A549 treated with AZD2906 at 1 μM for 4 hours (cell line): ENCODE measurements around the gene KRT15. TPM values are rescaled to one million over a fixed set of nuclear protein-coding genes. Genes with fewer than 3 reads are reported as not detected.

ENCODE experiments used
- total RNA-seq: library from RNA; stranded (reverse); fragments of 200-300 nt; extraction: Qiagen RNA extraction; gene quantifications from 5 replicates; pipeline ENCODE4 v1.2.3, GENCODE V29; 2022

Gene KRT15
- 2.3 to 3.5 TPM (median 2.5 TPM) in 5 replicates for total RNA-seq

DNA sequence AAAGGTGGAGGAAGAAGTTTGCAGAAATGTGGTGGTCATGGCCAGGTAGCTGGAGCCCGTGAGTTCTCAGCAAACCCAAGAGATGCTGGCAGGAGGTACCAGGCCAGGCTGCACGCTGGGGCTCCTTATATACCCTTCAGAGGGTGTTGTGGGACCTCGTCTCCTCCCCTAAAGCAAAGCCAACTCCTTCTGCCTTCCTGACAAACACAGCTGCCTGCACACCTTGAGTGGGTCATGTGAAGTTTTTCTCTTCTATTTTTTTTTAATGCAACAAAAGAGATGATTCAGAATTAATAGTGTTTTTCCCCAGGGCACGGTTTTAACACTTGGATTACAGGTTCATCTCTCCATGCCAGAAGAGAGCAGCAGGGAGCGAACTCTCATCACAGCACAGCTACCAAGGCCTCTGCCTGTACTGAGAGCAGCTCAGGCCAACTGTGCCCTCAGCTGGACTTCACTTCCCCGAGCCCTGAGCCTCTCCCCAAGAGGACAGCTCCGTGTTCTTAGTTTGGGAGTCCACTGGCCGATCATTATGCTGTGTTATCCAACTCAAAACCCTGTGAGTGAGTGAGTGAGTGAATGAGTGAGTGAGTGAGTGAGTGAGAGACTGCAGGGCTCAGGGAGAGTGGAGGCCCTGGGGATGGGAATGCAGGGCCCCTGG lies at the start of gene KRT15:
TSS of gene KRT15 (minus strand) at position 102 of the 661 bp plus-strand sequence. CDS start at position 39, 63 bp downstream.

DNA sequence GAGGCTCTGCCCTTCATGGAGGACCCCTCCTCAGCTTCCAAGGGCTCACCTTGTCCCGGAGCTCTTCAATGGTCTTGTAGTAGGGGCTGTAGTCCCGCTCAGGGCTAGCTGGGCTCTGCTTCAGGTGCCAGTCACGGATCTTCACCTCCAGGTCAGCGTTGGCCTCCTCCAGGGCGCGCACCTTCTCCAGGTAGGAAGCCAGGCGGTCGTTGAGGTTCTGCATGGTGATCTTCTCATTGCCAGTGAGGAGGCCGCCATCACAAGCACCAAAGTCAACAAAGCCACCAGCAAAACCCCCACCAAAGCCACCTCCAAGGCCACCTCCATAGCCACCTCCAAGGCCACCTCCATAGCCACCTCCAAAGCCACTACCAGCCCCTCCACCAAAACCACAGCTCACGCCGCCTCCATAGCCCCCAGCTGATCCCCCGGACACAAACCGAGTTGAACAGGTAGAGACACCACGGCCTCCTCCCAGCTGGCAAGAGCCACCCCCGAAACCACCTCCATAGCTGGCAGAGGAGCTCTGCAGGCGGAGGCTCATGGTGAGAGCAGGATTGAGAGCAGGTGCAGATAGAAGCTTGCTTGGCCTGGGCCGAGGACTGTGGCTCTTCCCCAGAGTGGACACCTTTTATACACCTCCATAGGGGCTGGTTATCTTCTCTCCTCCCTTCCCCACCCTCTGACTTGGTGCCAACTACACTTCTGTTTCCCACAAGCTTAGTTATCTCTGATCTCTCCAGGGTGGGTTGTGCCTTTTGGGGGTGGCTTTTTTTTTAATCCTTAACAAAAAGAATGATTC lies 13.5 kb downstream of the KRT15 start, which contains the start of gene KRT13:
TSS of gene KRT13 (minus strand) at position 606 of the 802 bp plus-strand sequence. CDS start at position 544, 62 bp downstream.

DNA sequence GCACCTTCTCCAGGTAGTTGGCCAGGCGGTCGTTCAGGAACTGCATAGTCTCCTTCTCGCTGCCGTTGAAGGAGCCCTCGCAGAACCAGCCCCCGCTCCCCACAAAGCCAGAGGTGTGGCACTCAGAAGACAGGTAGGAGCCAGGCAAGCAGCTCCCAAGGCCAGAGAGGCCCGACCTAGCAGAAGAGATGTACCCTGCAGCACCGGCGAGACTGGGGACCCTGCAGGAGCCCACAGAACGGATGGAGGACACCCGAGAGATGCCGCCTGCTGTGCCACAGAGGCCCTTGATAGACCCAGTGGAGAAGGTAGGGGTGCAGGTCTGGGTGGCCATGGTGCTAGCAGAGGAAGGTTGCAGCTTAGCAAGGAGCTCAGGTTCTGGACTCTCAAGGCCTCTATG lies 29.2 kb downstream of the KRT15 start, which contains the start of gene KRT36:
TSS of gene KRT36 (minus strand) at position 380 of the 400 bp plus-strand sequence. CDS start at position 334, 46 bp downstream.

DNA sequence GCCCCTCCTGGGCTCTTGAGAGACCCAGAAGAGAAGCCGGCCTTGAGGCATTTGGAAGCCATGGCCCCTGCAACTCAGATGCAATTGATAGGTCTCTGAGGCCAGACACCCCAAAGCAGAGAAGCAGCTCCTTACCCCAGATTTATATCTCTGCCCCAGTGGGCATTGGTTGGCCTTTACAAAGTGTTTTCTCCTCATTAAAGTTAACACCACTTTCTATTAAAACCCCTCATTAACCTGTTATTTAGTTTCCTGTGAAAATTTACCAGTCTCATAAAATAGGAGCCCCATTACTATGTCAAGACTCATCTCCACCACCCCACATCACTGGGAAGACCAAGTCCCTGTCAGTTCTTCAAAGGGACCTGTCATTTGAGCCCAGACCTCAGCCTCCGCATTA lies 37.7 kb downstream of the KRT15 start, which contains the start of gene KRT35:
TSS of gene KRT35 (minus strand) at position 116 of the 400 bp plus-strand sequence. CDS start at position 62, 54 bp downstream.

DNA sequence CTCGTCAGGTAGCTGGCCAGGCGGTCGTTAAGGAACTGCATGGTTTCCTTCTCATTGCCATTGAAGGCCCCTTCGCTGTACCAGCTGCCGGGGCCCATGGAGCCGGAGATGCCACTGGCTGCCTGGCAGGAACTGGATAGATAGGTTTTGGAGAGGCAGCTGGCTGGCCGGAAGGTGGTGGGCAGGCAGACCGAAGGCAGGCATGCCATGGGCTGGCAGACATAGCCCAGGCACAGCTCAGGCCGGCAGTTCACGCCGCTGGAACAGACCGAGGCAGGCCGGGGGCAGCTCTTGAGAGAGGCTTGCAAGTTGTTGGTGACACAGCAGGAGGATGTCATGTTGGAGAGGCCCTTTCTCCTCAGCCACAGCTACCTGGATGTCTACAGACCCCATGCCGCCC lies 51.7 kb downstream of the KRT15 start, which contains the start of gene KRT32:
TSS of gene KRT32 (minus strand) at position 399 of the 400 bp plus-strand sequence. CDS start at position 338, 61 bp downstream.

Other genes starting within 250 kb of the KRT15 start
- gene KRTAP9-7, start 243.2 kb downstream of the KRT15 start, total RNA-seq, result not detected in 5 replicates
- not detected in 5 replicates for gene KRTAP29-1, start 216.0 kb downstream of the KRT15 start, total RNA-seq
- gene KRTAP16-1, start 209.6 kb downstream of the KRT15 start, total RNA-seq, result not detected in 5 replicates
- gene KRTAP17-1, start 203.2 kb downstream of the KRT15 start, total RNA-seq, result not detected in 5 replicates
- not detected in 5 replicates for gene KRT33A, start 168.1 kb downstream of the KRT15 start, total RNA-seq
- gene KRT33B, start 149.1 kb downstream of the KRT15 start, total RNA-seq, result 0.08 TPM in 1 of 5 replicates, not detected in the others
- gene KRT34, start 136.6 kb downstream of the KRT15 start, total RNA-seq, result 0.23 to 0.61 TPM (median 0.42 TPM) in 5 replicates
- gene KRT31, start 121.3 kb downstream of the KRT15 start, total RNA-seq, result not detected in 5 replicates
- gene KRT37, start 94.3 kb downstream of the KRT15 start, total RNA-seq, result not detected in 5 replicates
- 0.03 TPM in 1 of 5 replicates, not detected in the others for gene KRT38, start 77.9 kb downstream of the KRT15 start, total RNA-seq
- gene KRT32, start 51.5 kb downstream of the KRT15 start, total RNA-seq, result 0.06 to 0.09 TPM (median 0.08 TPM) in 3 of 5 replicates, not detected in the others
- gene KRT35, start 37.7 kb downstream of the KRT15 start, total RNA-seq, result not detected in 5 replicates
- gene KRT36, start 29.0 kb downstream of the KRT15 start, total RNA-seq, result 0.05 TPM in 1 of 5 replicates, not detected in the others
- gene KRT13, start 13.3 kb downstream of the KRT15 start, total RNA-seq, result 0.10 to 0.35 TPM (median 0.26 TPM) in 4 of 5 replicates, not detected in the other
- 38.8 to 54.9 TPM (median 45.7 TPM) in 5 replicates for gene KRT19, start 9.4 kb upstream of the KRT15 start, total RNA-seq
- gene KRT9, start 53.2 kb upstream of the KRT15 start, total RNA-seq, result not detected in 5 replicates
- gene KRT14, start 68.0 kb upstream of the KRT15 start, total RNA-seq, result 0.07 to 0.11 TPM (median 0.08 TPM) in 4 of 5 replicates, not detected in the other
- gene KRT16, start 93.9 kb upstream of the KRT15 start, total RNA-seq, result 0.94 to 1.6 TPM (median 1.6 TPM) in 5 replicates
- 0.66 to 1.3 TPM (median 1.00 TPM) in 5 replicates for gene KRT17, start 105.7 kb upstream of the KRT15 start, total RNA-seq
- 1,199 to 1,525 TPM (median 1,311 TPM) in 5 replicates for gene EIF1, start 170.0 kb upstream of the KRT15 start, total RNA-seq
- gene GAST, start 193.4 kb upstream of the KRT15 start, total RNA-seq, result 0.17 TPM in 1 of 5 replicates, not detected in the others
- 1.0 to 1.3 TPM (median 1.2 TPM) in 5 replicates for gene HAP1, start 215.8 kb upstream of the KRT15 start, total RNA-seq